GM23338 (cell line): Measurements from ENCODE around the gene RNF8. TPM values are rescaled to one million over a fixed set of nuclear protein-coding genes. Genes with fewer than 3 reads are reported as not detected.

Experiments
- ATAC-seq: fragments of 200-7000 bp; cut with Tn5 transposase; 3 replicates; pipeline ENCODE4 v1.9.1; 2020
- DNase-seq: peaks from one replicate; pipeline ENCODE4 v3.0.0-alpha.2; 2015; ENCODE audit warnings: low spot score
- H2AFZ ChIP-seq: fragments of 200-600 bp; sonication (generic); 2 replicates; pipeline ENCODE4 v1.8.0; 2016; ENCODE audit warnings: antibody characterized with exemption, mild to moderate bottlenecking, moderate library complexity
- H3F3A ChIP-seq: fragments of 200-600 bp; sonication (generic); replicated peaks from 2 replicates; pipeline ENCODE4 v1.8.0; 2017; ENCODE audit warnings: antibody characterized with exemption, mixed run types, low read depth
- H3K27ac ChIP-seq: fragments of 200-600 bp; sonication (generic); 2 replicates; pipeline ENCODE4 v1.6.1; 2016; ENCODE audit warnings: low read depth
- H3K27me3 ChIP-seq: fragments of 200-600 bp; sonication (generic); 2 replicates; pipeline ENCODE4 v1.8.0; 2016; ENCODE audit warnings: mild to moderate bottlenecking, mixed run types, moderate library complexity; ENCODE audit not compliant: insufficient read depth
- H3K36me3 ChIP-seq: fragments of 200-600 bp; sonication (generic); 2 replicates; pipeline ENCODE4 v1.8.0; 2016; ENCODE audit warnings: mild to moderate bottlenecking; ENCODE audit not compliant: insufficient read depth
- H3K4me1 ChIP-seq: fragments of 200-600 bp; sonication (generic); 2 replicates; pipeline ENCODE4 v1.8.0; 2016; ENCODE audit warnings: mild to moderate bottlenecking, moderate library complexity; ENCODE audit not compliant: insufficient read depth
- H3K4me2 ChIP-seq: fragments of 200-600 bp; sonication (generic); 2 replicates; pipeline ENCODE4 v1.7.1; 2017; ENCODE audit warnings: mixed run types
- H3K4me3 ChIP-seq: fragments of 200-600 bp; sonication (generic); 2 replicates; pipeline ENCODE4 v1.6.1; 2016; ENCODE audit warnings: mixed run types
- H3K79me2 ChIP-seq: fragments of 200-600 bp; sonication (generic); replicated peaks from 2 replicates; pipeline ENCODE4 v1.8.0; 2017; ENCODE audit warnings: mild to moderate bottlenecking; ENCODE audit not compliant: insufficient read depth
- H3K9me2 ChIP-seq: fragments of 200-600 bp; sonication (generic); 2 replicates; pipeline ENCODE4 v1.8.0; 2017; ENCODE audit not compliant: insufficient read depth
- H4K20me1 ChIP-seq: fragments of 200-600 bp; sonication (generic); replicated peaks from 2 replicates; pipeline ENCODE4 v1.8.0; 2017; ENCODE audit warnings: mild to moderate bottlenecking; ENCODE audit not compliant: insufficient read depth
- H3K27ac Mint-ChIP-seq: 2 replicates; pipeline ENCODE4 v1.8.0; 2020; ENCODE audit warnings: inconsistent platforms, mild to moderate bottlenecking, moderate library complexity, mixed read lengths
- H3K27me3 Mint-ChIP-seq: 3 replicates; pipeline ENCODE4 v1.8.0; 2022; ENCODE audit warnings: low read depth, mild to moderate bottlenecking, moderate library complexity, mixed read lengths, inconsistent platforms; ENCODE audit not compliant: insufficient read depth, poor library complexity
- H3K36me3 Mint-ChIP-seq: 3 replicates; pipeline ENCODE4 v1.8.0; 2021; ENCODE audit warnings: low read depth, mild to moderate bottlenecking, inconsistent platforms, moderate library complexity, mixed read lengths
- H3K4me1 Mint-ChIP-seq: 3 replicates; pipeline ENCODE4 v1.8.0; 2020; ENCODE audit warnings: mild to moderate bottlenecking, inconsistent platforms, mixed read lengths
- H3K4me3 Mint-ChIP-seq: 3 replicates; pipeline ENCODE4 v1.8.0; 2021; ENCODE audit warnings: moderate library complexity, mild to moderate bottlenecking, inconsistent platforms, mixed read lengths
- H3K9me3 Mint-ChIP-seq: 3 replicates; pipeline ENCODE4 v1.8.0; 2020; ENCODE audit warnings: moderate library complexity, mild to moderate bottlenecking, inconsistent platforms, mixed read lengths
- CREB1 ChIP-seq: fragments of 250-450 bp; sonication (Bioruptor Pico); IDR thresholded peaks from 2 replicates; pipeline ENCODE4 v1.5.0; 2020; ENCODE audit warnings: low read depth, mild to moderate bottlenecking, moderate library complexity
- JUNB ChIP-seq: IDR thresholded peaks from one replicate; pipeline ENCODE4 v1.6.1; 2016; ENCODE audit warnings: antibody characterized with exemption; ENCODE audit not compliant: unreplicated experiment
- POLR2AphosphoS5 ChIP-seq: IDR thresholded peaks from 2 replicates; pipeline ENCODE4 v1.6.1; 2016; ENCODE audit warnings: antibody characterized with exemption, low read depth
- REST ChIP-seq: IDR thresholded peaks from one replicate; pipeline ENCODE4 v1.6.1; 2018; ENCODE audit warnings: antibody characterized with exemption; ENCODE audit not compliant: unreplicated experiment
- polyA plus RNA-seq: library from polyadenylated mRNA; unstranded; fragments of >200 nt; fragmentation: Nextera tagmentation; extraction: Ambion mirVana; gene quantifications from 2 replicates; pipeline ENCODE4 v1.2.1, GENCODE V29; 2016
- total RNA-seq: library from RNA; depleted of rRNA; stranded (reverse); fragments of >200 nt; shearing (Covaris generic); gene quantifications from 2 replicates; pipeline ENCODE4 v1.2.3, GENCODE V29; 2014

The RNF8 gene
- total and polyA plus RNA-seq, 2 experiments from 2014 or later = 41.6 to 55.2 TPM

DNA sequence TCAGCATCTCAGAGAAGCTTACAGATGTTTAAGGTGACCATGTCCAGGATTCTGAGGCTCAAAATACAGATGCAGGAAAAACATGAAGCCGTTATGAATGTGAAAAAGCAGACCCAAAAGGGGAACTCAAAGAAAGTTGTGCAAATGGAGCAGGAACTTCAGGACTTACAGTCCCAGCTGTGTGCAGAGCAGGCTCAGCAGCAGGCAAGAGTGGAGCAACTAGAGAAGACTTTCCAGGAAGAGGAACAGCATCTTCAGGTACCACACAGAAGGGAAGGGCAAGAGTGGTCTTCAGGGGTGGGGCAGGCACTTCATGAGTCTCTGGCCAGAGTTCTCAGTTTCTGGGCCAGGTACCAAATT, 15.2 kb downstream of the RNF8 start:
- Histone ChIP-seq H3F3A (no peaks in the 10 kb centered on the region), H3K9me2 (no peaks in the 10 kb centered on the region), H2AFZ (no peak overlapping the region), H3K4me1 (no peaks in the 10 kb centered on the region), H3K36me3 (peaks cover 15% of the 10 kb centered on the region; the same call in 1 of the 2 replicates), H3K4me3 (no peak overlapping the region), H4K20me1 (no peaks in the 10 kb centered on the region; the same call in 1 of the 2 replicates), H3K27ac (no peak overlapping the region), H3K79me2 (peaks cover 20% of the 10 kb centered on the region), H3K4me2 (no peak overlapping the region), H3K27me3 (no peaks in the 10 kb centered on the region)
- Mint-ChIP-seq H3K27ac (no peak overlapping the region), H3K4me1 (no peaks in the 10 kb centered on the region), H3K36me3 (peaks cover 27% of the 10 kb centered on the region), H3K4me3 (no peak overlapping the region), H3K9me3 (no peaks in the 10 kb centered on the region), H3K27me3 (peaks cover 4% of the 10 kb centered on the region)
- ATAC-seq (no peak), DNase-seq (no peak)
- TF ChIP-seq REST (no peak), POLR2AphosphoS5 (no peak)

DNA sequence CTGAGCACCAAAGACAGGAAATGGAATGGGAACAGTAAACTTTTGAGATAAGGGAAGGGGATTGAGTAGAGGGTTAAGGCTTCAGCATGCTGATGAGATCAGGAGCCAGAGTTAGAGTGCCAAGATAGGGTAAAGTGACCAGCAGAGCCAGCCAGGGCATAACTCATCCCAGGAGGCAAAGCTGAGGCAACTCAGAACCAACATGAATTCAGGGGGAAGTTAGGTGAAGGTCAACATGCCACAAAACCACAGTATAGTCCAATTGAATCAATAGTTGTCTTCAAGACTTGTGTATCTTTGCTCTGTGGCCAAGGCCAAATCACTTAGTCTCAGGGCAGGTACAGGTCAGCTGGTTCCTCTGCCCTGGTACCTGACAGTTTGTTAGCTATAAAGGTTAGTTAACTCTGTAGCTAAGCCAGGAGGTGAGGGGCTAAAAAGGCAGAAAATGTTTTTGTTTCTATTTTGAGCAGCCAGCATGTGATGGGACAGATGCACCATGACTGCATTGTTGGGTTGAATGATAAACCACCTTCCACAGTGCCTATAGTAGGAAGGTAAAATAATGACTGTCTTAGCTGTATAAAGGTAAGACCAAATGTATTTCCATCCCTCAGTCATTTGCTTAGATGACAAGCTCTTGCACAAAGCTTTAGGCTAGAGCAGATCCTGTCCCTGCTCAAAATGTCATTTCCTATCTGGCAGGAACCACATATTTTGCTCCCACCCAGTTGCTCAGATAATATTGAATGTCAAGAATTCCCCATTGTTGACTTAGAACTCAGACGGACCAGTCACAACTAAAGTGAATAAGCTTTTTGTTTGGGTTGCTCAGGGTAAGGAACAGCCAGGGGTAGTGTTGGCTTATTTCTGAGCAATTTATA, 15.8 kb downstream of the RNF8 start:
- Histone ChIP-seq H3K36me3 (peaks cover 15% of the 10 kb centered on the region; the same call in 1 of the 2 replicates), H3K4me1 (no peaks in the 10 kb centered on the region), H3K9me2 (no peaks in the 10 kb centered on the region), H3K27ac (no peak overlapping the region), H3K27me3 (no peaks in the 10 kb centered on the region), H4K20me1 (peaks cover 5% of the 10 kb centered on the region), H3F3A (no peaks in the 10 kb centered on the region), H3K4me3 (no peak overlapping the region), H3K79me2 (peaks cover 19% of the 10 kb centered on the region), H3K4me2 (no peak overlapping the region), H2AFZ (no peak overlapping the region)
- no peak for DNase-seq
- peaks cover 4% of the 10 kb centered on the region for H3K27me3 Mint-ChIP-seq
- peaks cover 27% of the 10 kb centered on the region for H3K36me3 Mint-ChIP-seq
- H3K4me1 Mint-ChIP-seq = no peaks in the 10 kb centered on the region
- H3K9me3 Mint-ChIP-seq = no peaks in the 10 kb centered on the region
- TF ChIP-seq REST (no peak), CREB1 (CRISPR knock-in tag) (no peak), JUNB (no peak)
- no peak overlapping the region for H3K27ac Mint-ChIP-seq
- H3K4me3 Mint-ChIP-seq = no peak overlapping the region
- ATAC-seq = no peak
